ENCODE data around the gene FAM20C.

DNA sequence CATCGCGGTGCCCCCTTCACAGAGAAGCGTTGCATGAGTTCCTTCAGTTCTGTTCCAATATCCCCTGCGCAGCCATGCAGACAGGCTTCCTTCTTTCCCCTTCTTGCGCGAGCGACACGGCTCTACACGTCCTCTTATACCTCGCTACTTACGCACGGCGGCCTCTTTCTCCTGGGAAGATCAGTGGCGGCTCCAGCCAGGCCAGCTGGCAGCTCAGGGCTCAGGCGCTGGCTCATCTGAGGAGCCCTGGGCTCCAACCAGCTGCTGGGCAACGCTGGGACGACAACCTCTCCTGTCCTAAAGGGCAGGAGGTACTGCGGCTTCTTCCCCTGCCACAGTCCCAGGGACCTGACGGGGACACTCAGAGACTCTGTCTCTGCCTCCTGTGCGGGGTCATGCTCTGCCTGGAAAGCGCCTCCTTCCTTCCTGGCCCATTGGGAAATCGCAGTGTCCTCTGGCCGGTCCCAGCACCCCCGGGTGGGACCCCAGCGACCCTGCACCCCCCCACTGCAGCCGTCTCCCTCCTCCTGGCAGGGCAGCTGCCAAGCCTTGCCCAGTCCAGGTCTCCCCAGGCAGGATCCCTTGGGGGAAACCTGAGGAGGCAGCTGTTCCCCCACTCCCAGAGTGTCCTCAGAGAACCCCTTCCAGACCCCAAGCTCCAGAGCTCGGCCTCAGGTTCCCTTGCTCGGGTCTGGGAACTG lies 5.0 kb upstream of the FAM20C start:
- TF ChIP-seq, protein P1, sequence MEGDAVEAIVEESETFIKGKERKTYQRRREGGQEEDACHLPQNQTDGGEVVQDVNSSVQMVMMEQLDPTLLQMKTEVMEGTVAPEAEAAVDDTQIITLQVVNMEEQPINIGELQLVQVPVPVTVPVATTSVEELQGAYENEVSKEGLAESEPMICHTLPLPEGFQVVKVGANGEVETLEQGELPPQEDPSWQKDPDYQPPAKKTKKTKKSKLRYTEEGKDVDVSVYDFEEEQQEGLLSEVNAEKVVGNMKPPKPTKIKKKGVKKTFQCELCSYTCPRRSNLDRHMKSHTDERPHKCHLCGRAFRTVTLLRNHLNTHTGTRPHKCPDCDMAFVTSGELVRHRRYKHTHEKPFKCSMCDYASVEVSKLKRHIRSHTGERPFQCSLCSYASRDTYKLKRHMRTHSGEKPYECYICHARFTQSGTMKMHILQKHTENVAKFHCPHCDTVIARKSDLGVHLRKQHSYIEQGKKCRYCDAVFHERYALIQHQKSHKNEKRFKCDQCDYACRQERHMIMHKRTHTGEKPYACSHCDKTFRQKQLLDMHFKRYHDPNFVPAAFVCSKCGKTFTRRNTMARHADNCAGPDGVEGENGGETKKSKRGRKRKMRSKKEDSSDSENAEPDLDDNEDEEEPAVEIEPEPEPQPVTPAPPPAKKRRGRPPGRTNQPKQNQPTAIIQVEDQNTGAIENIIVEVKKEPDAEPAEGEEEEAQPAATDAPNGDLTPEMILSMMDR (conservative IDR thresholded peaks at IDR 0.05; ENCODE audit: low read depth, low read length), result no peak
- no peak for TF ChIP-seq EZH2 (IDR thresholded peaks at IDR 0.05; ENCODE audit: low read length, unreplicated experiment)

Measured in PC-3 (cell line).